Heart left ventricle (tissue), 16 donors: ENCODE data around the gene ZNF768. TPM values are rescaled to one million over a fixed set of nuclear protein-coding genes. Genes with fewer than 3 reads are reported as not detected.

ENCODE experiments used
- ATAC-seq, 4 donors: fragments of 200-7000 bp; cut with Tn5 transposase; one replicate each; pipeline ENCODE4 v1.9.1; 2020 to 2022; ENCODE audit warnings: moderate library complexity in 4 of 4, mild to moderate bottlenecking in 3 of 4, moderate number of reproducible peaks in 1 of 4
- DNase-seq, 5 donors: peaks; one replicate each; pipeline ENCODE4 v3.0.0-alpha.2; 2020
- H3K27ac ChIP-seq, 12 donors: fragments of 200-600 bp; sonication (generic) in 4 of 12; one replicate each; pipeline versions ENCODE4 v1.5.0 to v1.8.0; 2016 to 2022; ENCODE audit warnings: mild to moderate bottlenecking in 2 of 12
- H3K27me3 ChIP-seq, 9 donors: fragments of 200-600 bp; sonication (generic) in 2 of 9; one replicate each; pipeline versions ENCODE4 v1.5.1 to v1.8.0; 2016 to 2022; ENCODE audit warnings: mild to moderate bottlenecking in 3 of 9
- H3K36me3 ChIP-seq, 9 donors: fragments of 200-600 bp; sonication (generic) in 2 of 9; one replicate each; pipeline versions ENCODE4 v1.5.0 to v1.8.0; 2018 to 2022; ENCODE audit warnings: mild to moderate bottlenecking in 2 of 9
- H3K4me1 ChIP-seq, 12 donors: fragments of 200-600 bp; sonication (generic) in 4 of 12; one replicate each; pipeline versions ENCODE4 v1.5.0 to v1.8.0; 2016 to 2022; ENCODE audit warnings: mild to moderate bottlenecking in 3 of 12
- H3K4me3 ChIP-seq, 12 donors: fragments of 200-600 bp; sonication (generic) in 4 of 12; one replicate each; pipeline versions ENCODE4 v1.5.0 to v1.8.0; 2017 to 2022; ENCODE audit warnings: mild to moderate bottlenecking in 9 of 12, moderate library complexity in 4 of 12
- H3K9me3 ChIP-seq, 12 donors: fragments of 200-600 bp; sonication (generic) in 4 of 12; one replicate each; pipeline versions ENCODE4 v1.5.0 to v1.8.0; 2016 to 2022; ENCODE audit warnings: mild to moderate bottlenecking in 1 of 12
- POLR2A ChIP-seq, 2 donors: fragments of 450-650 bp; IDR thresholded peaks; one replicate each; pipeline ENCODE4 v1.6.1; 2017; ENCODE audit warnings: antibody characterized with exemption in 2 of 2, mild to moderate bottlenecking in 2 of 2, moderate library complexity in 2 of 2
- WGBS, 4 donors: extraction: QIAGEN DNeasy Blood & Tissue Kit in 2 of 4; methylation state at CpG; one replicate each; pipeline versions ENCODE4 v1.1.5 to v1.1.7; 2013 to 2018; 5-methylcytosine and 5-hydroxymethylcytosine counted together
- intact Hi-C, 10 donors: fragments of 100-400 bp; cut with DNase I; formaldehyde crosslinking; loops; one replicate each; pipeline versions ENCODE4 v1.11.1 to v1.14.2; 2022
- polyA plus RNA-seq, 2 donors: library from polyadenylated mRNA; stranded (reverse); fragments of 200-250 nt; gene quantifications; one replicate each; pipeline ENCODE4 v1.2.3, GENCODE V29; 2013
- total RNA-seq, 9 donors: library from RNA; depleted of rRNA in 2 of 9; stranded (reverse); fragments of >200 nt in 2 of 9; fragmentation: NEBNext Ultra II Directional in 3 of 9; extraction: Animal tissue kit (Norgen Biotek cat#: 25700) in 3 of 9; gene quantifications; one replicate each; pipeline versions ENCODE4 v1.1.0 to v1.2.4, GENCODE V29; 2016 to 2023
- TF ChIP-seq, protein P1 (sequence below), 12 donors: fragments of 200-600 bp; sonication (generic) in 4 of 12; IDR thresholded peaks; one replicate each; pipeline versions ENCODE4 v1.5.0 to v1.8.0; 2018 to 2022; ENCODE audit warnings: antibody characterized with exemption in 12 of 12, mild to moderate bottlenecking in 5 of 12
- donor health status: ischemic (EF 13 %, LVEDD 7.1; RV severe dilation, severe dysfunction).
- donor health status: healthy with polysubstance abuse.
- donor health status: DM: no; HTN: yes; CAD: no.
- donor health status: DM: no; HTN: no; CAD: no.
- donor health status: ischemic (EF 25% LVEDD 6.9; RV normal size, moderate dysfunction).
- donor health status: ischemic (EF 25% LVEDD 5.7; RV mildly dilated, moderate dysfunction).
- donor health status: healthy.
- donor health status: DM: yes; HTN: yes; CAD: no.
- donor health status: ischemic (EF 35%, LVEDD 5.7; RV mildly dilated, moderate dysfunction).
- donor health status: nonischemic (EF 11% LVEDD 7.7; RV severe dilation, severe dysfunction).
- donor health status: DM: yes; HTN: yes; CAD: no.
- donor health status: PGD.
- donor health status: ischemic (EF 29% LVEDD 5.4; RV normal size, mild dysfunction).
- donor health status: nonischemic (EF 23%, LVEDD 6.1; RV moderate dilation, normal function).

ZNF768 gene
- total and polyA plus RNA-seq, 11 donors, result 38.9 to 88.2 (median 51.6) TPM

DNA sequence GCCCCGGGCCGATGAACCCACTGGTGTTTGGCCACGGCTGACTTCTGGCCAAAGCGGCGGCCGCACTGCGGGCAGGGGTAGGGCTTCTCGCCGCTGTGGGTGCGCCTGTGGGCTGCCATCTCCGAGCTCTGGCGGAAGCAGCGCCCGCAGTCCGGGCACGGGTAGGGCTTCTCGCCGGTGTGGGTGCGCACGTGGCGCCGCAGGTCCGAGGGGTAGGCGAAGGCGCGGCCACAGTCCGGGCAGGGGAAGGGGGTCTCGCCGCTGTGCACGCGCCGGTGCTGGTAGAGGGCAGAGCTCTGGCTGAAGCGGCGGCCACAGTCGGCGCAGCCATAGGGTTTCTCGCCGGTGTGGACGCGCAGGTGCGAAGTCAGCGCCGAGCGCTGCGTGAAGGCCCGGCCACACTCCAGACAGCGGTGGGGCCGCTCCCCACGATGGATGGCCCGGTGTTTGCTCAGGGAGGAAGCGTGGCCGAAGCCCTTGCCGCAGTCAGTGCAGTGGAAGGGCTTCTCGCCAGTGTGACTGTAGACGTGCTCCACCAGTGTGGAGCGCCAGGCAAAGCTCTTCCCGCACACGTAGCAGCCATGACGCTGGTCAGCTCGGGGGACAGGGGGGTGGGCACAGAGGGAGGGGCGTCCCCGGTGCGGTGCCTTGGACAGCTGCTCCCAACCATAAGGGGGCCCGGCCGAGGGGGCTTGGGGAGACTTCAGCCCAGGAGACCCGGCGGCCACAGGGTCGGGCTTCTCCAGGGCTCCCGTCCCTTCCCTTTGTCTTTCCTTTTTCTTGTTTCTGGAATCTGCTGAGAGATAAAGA is 29.2 kb upstream of the ZNF768 start:
- H3K9me3 ChIP-seq, result no peaks in the 10 kb centered on the region
- DNase-seq, result no peak
- peaks cover 0 to 31% (median 21%) of the 10 kb centered on the region in 9 donors for H3K36me3 ChIP-seq
- peaks cover 0 to 73% (median 31%) of the 10 kb centered on the region in 12 donors for H3K4me1 ChIP-seq
- no peak for TF ChIP-seq POLR2A (IDR thresholded peaks at IDR 0.05)
- TF ChIP-seq, protein P1, sequence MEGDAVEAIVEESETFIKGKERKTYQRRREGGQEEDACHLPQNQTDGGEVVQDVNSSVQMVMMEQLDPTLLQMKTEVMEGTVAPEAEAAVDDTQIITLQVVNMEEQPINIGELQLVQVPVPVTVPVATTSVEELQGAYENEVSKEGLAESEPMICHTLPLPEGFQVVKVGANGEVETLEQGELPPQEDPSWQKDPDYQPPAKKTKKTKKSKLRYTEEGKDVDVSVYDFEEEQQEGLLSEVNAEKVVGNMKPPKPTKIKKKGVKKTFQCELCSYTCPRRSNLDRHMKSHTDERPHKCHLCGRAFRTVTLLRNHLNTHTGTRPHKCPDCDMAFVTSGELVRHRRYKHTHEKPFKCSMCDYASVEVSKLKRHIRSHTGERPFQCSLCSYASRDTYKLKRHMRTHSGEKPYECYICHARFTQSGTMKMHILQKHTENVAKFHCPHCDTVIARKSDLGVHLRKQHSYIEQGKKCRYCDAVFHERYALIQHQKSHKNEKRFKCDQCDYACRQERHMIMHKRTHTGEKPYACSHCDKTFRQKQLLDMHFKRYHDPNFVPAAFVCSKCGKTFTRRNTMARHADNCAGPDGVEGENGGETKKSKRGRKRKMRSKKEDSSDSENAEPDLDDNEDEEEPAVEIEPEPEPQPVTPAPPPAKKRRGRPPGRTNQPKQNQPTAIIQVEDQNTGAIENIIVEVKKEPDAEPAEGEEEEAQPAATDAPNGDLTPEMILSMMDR (IDR thresholded peaks at IDR 0.05), result no peak
- H3K27ac ChIP-seq, result peak overlapping the region in 3 of 12 donors; percentile 33 to 99 (median 92)
- H3K4me3 ChIP-seq, result no peak overlapping the region
- intact Hi-C loops, result loop anchor here in 1 of 10 donors (2.0 kb wide), 1 partner anchor 21 kb away; the partner anchor contains the start of gene ZNF747
- no peaks in the 10 kb centered on the region for H3K27me3 ChIP-seq
- ATAC-seq, result no peak
- 94 to 98% (median 95%) methylated on average over 41 to 69 of the region's 69 CpGs for whole genome bisulfite sequencing, 4 donors

DNA sequence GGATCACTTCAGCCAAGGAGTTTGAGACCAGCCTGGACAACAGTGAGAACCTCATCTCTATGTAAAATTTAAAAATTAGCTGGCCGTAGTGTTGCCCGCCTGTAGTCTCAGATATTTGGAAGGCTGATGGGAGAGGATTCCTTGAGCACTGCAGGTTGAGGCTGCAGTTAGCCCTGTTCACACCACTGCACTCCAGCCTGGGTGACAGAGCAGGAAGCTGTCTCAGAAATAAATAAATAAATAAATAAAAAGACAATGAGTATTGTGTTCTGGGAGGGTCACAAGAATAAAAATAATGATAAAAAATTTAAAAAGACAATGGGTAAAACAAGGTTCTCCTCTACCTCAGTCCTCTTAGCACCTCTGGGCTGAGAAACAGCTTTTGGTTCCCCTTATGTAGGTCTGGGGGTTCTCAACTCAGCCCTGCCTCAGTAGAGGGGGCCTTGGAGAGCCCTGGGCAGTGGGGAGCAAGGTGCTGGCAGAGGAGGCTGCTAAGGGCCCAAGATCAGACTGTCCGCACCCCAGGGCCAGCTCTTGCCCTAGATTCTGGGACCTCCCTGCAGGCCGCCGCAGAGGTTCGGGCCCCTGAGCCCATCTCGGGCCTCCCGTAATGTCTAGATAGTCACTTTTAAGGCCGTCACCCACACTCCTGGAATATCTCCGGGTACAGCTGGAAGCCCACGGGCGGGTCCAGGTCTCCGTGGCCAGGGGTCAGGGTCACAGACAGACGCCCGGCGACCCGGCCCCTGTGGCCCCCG is 28.4 kb upstream of the ZNF768 start:
- H3K9me3 ChIP-seq, result no peaks in the 10 kb centered on the region
- peaks cover 0 to 66% (median 31%) of the 10 kb centered on the region in 12 donors for H3K4me1 ChIP-seq
- 93 to 95% (median 94%) methylated on average over 7 to 18 of the region's 18 CpGs for WGBS, 4 donors
- peak overlapping the region in 2 of 12 donors; percentile 33 to 51 for H3K27ac ChIP-seq
- H3K36me3 ChIP-seq, result peaks cover 0 to 31% (median 21%) of the 10 kb centered on the region in 9 donors
- intact Hi-C loops, result no loop called here
- TF ChIP-seq, protein P1 (IDR thresholded peaks at IDR 0.05), result no peak
- no peak for TF ChIP-seq POLR2A (IDR thresholded peaks at IDR 0.05)
- ATAC-seq, result no peak
- no peak overlapping the region for H3K4me3 ChIP-seq
- H3K27me3 ChIP-seq, result no peaks in the 10 kb centered on the region
- no peak for DNase-seq

DNA sequence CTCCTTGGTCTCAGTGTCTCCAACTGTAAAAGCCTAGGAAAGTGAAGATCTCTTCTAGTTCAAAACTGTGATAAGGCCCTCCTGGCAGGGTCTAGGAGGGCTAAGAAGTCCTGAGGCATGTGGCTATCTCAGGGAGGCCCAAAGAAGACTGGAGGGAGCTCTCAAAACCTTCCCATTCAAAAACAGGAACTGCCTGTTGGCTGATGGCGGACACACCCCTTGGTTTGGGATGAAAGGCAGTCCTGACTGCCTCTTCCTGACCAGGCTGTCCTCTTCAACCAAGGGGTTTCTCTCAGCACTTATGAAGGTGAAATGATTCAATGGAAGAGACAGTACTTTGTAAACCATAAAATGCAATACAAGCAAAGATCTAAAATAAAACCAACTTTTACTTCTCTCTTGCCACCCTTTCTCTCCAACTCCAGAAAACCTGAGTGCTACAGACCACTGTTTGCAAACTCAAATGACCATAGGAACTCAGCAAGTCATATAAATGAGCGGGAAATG is 27.1 kb upstream of the ZNF768 start:
- Histone ChIP-seq H3K27me3 (no peaks in the 10 kb centered on the region), H3K9me3 (no peaks in the 10 kb centered on the region), H3K36me3 (peaks cover 0 to 31% (median 21%) of the 10 kb centered on the region in 9 donors), H3K27ac (peak overlapping the region in 4 of 12 donors; percentile 6 to 71 (median 26)), H3K4me1 (peaks cover 0 to 77% (median 34%) of the 10 kb centered on the region in 12 donors), H3K4me3 (no peak overlapping the region)
- WGBS, 4 donors, result 75 to 93% (median 89%) methylated on average over 2 of the region's 2 CpGs
- ATAC-seq, result no peak
- intact Hi-C loops, result no loop called here
- DNase-seq, result no peak
- TF ChIP-seq, protein P1 (IDR thresholded peaks at IDR 0.05), result no peak
- TF ChIP-seq POLR2A (IDR thresholded peaks at IDR 0.05), result no peak

DNA sequence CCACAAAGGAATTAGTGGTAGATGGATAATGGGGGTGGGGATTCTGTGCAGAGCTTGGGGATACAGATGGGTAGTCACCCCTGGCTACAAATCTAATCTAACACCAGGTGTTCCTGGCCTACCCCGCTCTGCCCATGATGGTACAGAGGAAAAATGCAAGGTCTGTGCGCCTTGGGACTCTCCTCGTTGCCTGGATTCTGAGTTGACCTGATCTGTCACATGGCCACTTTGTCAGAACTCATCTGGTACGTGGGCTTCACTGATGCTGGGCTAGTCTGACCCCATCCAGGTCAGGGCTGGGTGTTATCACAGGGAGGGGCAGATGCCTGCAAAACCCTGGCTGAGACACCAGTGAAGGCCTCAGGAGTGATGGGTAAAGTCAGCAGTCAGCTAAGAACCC is 26.6 kb upstream of the ZNF768 start:
- no peaks in the 10 kb centered on the region for H3K9me3 ChIP-seq
- H3K27me3 ChIP-seq, result no peaks in the 10 kb centered on the region
- no peak for ATAC-seq
- no peak for TF ChIP-seq POLR2A (IDR thresholded peaks at IDR 0.05)
- TF ChIP-seq, protein P1 (IDR thresholded peaks at IDR 0.05), result no peak
- DNase-seq, result no peak
- H3K36me3 ChIP-seq, result peaks cover 0 to 31% (median 21%) of the 10 kb centered on the region in 9 donors
- WGBS, 4 donors, result 70 to 81% (median 76%) methylated on average over 4 of the region's 4 CpGs; no CpG with 5 or more reads in 1 of the 4 donors
- no peak overlapping the region for H3K4me3 ChIP-seq
- peak overlapping the region in 5 of 12 donors; percentile 6 to 71 (median 25) for H3K27ac ChIP-seq
- peaks cover 0 to 82% (median 34%) of the 10 kb centered on the region in 12 donors for H3K4me1 ChIP-seq
- intact Hi-C loops, result no loop called here
